ENCODE measurements around the gene LRP5. TPM values are rescaled to one million over a fixed set of nuclear protein-coding genes. Genes with fewer than 3 reads are reported as not detected.

Gene LRP5
- total and polyA plus RNA-seq, 2 experiments from 2014 or later, result 26.9 to 51.1 TPM

GRCh38 chr11:68275721-68276507, 36.5 kb upstream of the LRP5 start (continued):
- TF ChIP-seq ZNF462 (CRISPR knock-in tag; IDR thresholded peaks at IDR 0.05) (no peak), ZNF114 (CRISPR knock-in tag; IDR thresholded peaks at IDR 0.05) (no peak), EZH2phosphoT487 (IDR thresholded peaks at IDR 0.05; ENCODE audit: unreplicated experiment) (no peak), POLR2AphosphoS5 (IDR thresholded peaks at IDR 0.05; ENCODE audit: low read depth) (no peak), EZH2 (IDR thresholded peaks at IDR 0.05; ENCODE audit: low read depth, unreplicated experiment) (no peak), STAT1 (IDR thresholded peaks at IDR 0.05; ENCODE audit: unreplicated experiment) (no peak)

GRCh38 chr11:68276861-68277260, 35.5 kb upstream of the LRP5 start:
- no peak overlapping the region for H3K4me2 ChIP-seq
- H3K27ac Mint-ChIP-seq, result no peak overlapping the region
- H3K4me3 Mint-ChIP-seq, result no peak overlapping the region
- H3K36me3 ChIP-seq (ENCODE audit: insufficient read depth), result no peaks in the 10 kb centered on the region
- no peak overlapping the region for H3K27ac ChIP-seq (ENCODE audit: low read depth)
- H3K79me2 ChIP-seq (replicated peaks; ENCODE audit: insufficient read depth), result no peaks in the 10 kb centered on the region
- H3K9me2 ChIP-seq (ENCODE audit: insufficient read depth), result no peaks in the 10 kb centered on the region
- H4K20me1 ChIP-seq (replicated peaks; ENCODE audit: insufficient read depth), result no peaks in the 10 kb centered on the region
- ATAC-seq, result no peak
- peaks cover under 1% of the 10 kb centered on the region for H3K27me3 Mint-ChIP-seq (ENCODE audit: insufficient read depth, low read depth, poor library complexity)
- no peak overlapping the region for H2AFZ ChIP-seq
- DNase-seq (ENCODE audit: low spot score), result no peak
- no peaks in the 10 kb centered on the region for H3K9me3 Mint-ChIP-seq
- peaks cover 3% of the 10 kb centered on the region; the same call in 2 of the 3 replicates for H3K4me1 Mint-ChIP-seq
- H3K36me3 Mint-ChIP-seq (ENCODE audit: low read depth), result no peaks in the 10 kb centered on the region
- peaks cover 4% of the 10 kb centered on the region; the same call in 1 of the 2 replicates for H3F3A ChIP-seq (replicated peaks; ENCODE audit: low read depth)
- no peaks in the 10 kb centered on the region for H3K4me1 ChIP-seq (ENCODE audit: insufficient read depth)
- H3K27me3 ChIP-seq (ENCODE audit: insufficient read depth), result no peaks in the 10 kb centered on the region
- no peak overlapping the region for H3K4me3 ChIP-seq
- TF ChIP-seq CTCF (conservative IDR thresholded peaks at IDR 0.05; ENCODE audit: low read depth in 2 of 2) (no peak), STAT1 (IDR thresholded peaks at IDR 0.05; ENCODE audit: unreplicated experiment) (no peak), ZNF331 (CRISPR knock-in tag; IDR thresholded peaks at IDR 0.05; ENCODE audit: low read depth) (no peak), NANOG (IDR thresholded peaks at IDR 0.05; ENCODE audit: borderline replicate concordance) (no peak), EZH2 (IDR thresholded peaks at IDR 0.05; ENCODE audit: low read depth, unreplicated experiment) (no peak), POLR2AphosphoS5 (IDR thresholded peaks at IDR 0.05; ENCODE audit: low read depth) (no peak), REST (IDR thresholded peaks at IDR 0.05; ENCODE audit: unreplicated experiment) (no peak), ETS1 (IDR thresholded peaks at IDR 0.05) (no peak)
